Endothelial cell of hepatic sinusoid (primary cell): ENCODE measurements around the gene ZNF574.

Experiments used
- in situ Hi-C: cut with HindIII; loops from 2 replicates; pipeline ENCODE4 v1.10.0; 2017; ENCODE audit warnings: low sequenced_read_pairs

ZNF574 gene

GRCh38 chr19:42079886-42080763, 4.2 kb downstream of the ZNF574 start:
- in situ Hi-C loops: no loop called here

GRCh38 chr19:42080764-42081375, 4.9 kb downstream of the ZNF574 start:
- in situ Hi-C loops: no loop called here

- in situ Hi-C loops: no loop called here
Observed at GRCh38 chr19:42081584-42082203, 5.7 kb downstream of the ZNF574 start.

GRCh38 chr19:42083537-42083936, 7.6 kb downstream of the ZNF574 start:
- in situ Hi-C loops: no loop called here

GRCh38 chr19:42086188-42086736, 10.3 kb downstream of the ZNF574 start:
- in situ Hi-C loops: no loop called here

GRCh38 chr19:42086770-42087550, 11.0 kb downstream of the ZNF574 start:
- in situ Hi-C loops: no loop called here

- in situ Hi-C loops: no loop called here
Observed at GRCh38 chr19:42088471-42089190, 12.7 kb downstream of the ZNF574 start.

- in situ Hi-C loops: no loop called here
Observed at GRCh38 chr19:42089191-42089750, 13.3 kb downstream of the ZNF574 start.

GRCh38 chr19:42089772-42090171, 13.8 kb downstream of the ZNF574 start:
- in situ Hi-C loops: no loop called here

- in situ Hi-C loops: no loop called here
Observed at GRCh38 chr19:42090672-42091071, 14.7 kb downstream of the ZNF574 start.

- in situ Hi-C loops: no loop called here
Observed at GRCh38 chr19:42091300-42091699, 15.3 kb downstream of the ZNF574 start.

- in situ Hi-C loops: no loop called here
Observed at GRCh38 chr19:42091742-42092141, 15.8 kb downstream of the ZNF574 start.

GRCh38 chr19:42092350-42092749, 16.4 kb downstream of the ZNF574 start:
- in situ Hi-C loops: no loop called here

- in situ Hi-C loops: no loop called here
Observed at GRCh38 chr19:42093505-42093904, 17.5 kb downstream of the ZNF574 start.

GRCh38 chr19:42093926-42094325, 18.0 kb downstream of the ZNF574 start:
- in situ Hi-C loops: no loop called here

GRCh38 chr19:42095142-42095813, 19.3 kb downstream of the ZNF574 start:
- in situ Hi-C loops: no loop called here

GRCh38 chr19:42095814-42096230, 19.9 kb downstream of the ZNF574 start:
- in situ Hi-C loops: no loop called here

GRCh38 chr19:42096255-42096837, 20.4 kb downstream of the ZNF574 start:
- in situ Hi-C loops: no loop called here

GRCh38 chr19:42097461-42097860, 21.5 kb downstream of the ZNF574 start:
- in situ Hi-C loops: no loop called here
